H9 (cell line): Measurements from ENCODE around the gene NPTX2. TPM values are rescaled to one million over a fixed set of nuclear protein-coding genes. Genes with fewer than 3 reads are reported as not detected.

Source experiments
- DNase-seq: peaks from one replicate; pipeline ENCODE4 v3.0.0-alpha.2; 2017
- H2AFZ ChIP-seq: one replicate; pipeline ENCODE4 v1.6.1; 2013; ENCODE audit warnings: mild to moderate bottlenecking, low read length, control low read depth, moderate library complexity
- H2AK5ac ChIP-seq: 2 replicates; pipeline ENCODE4 v1.6.1; 2013; ENCODE audit warnings: low read length, control low read depth, mixed read lengths; ENCODE audit not compliant: insufficient read length
- H2BK120ac ChIP-seq: one replicate; pipeline ENCODE4 v1.6.1; 2013; ENCODE audit warnings: low read depth, mild to moderate bottlenecking, low read length, control low read depth, inconsistent platforms; ENCODE audit not compliant: poor library complexity, severe bottlenecking
- H2BK12ac ChIP-seq: 2 replicates; pipeline ENCODE4 v1.6.1; 2013; ENCODE audit warnings: low read length, control low read depth, mixed read lengths, low read depth; ENCODE audit not compliant: insufficient read length
- H2BK15ac ChIP-seq: 2 replicates; pipeline ENCODE4 v1.6.1; 2013; ENCODE audit warnings: low read depth, low read length, control low read depth
- H2BK20ac ChIP-seq: one replicate; pipeline ENCODE4 v1.6.1; 2013; ENCODE audit warnings: low read depth, mild to moderate bottlenecking, low read length, control low read depth, inconsistent platforms; ENCODE audit not compliant: poor library complexity, severe bottlenecking
- H2BK5ac ChIP-seq: 2 replicates; pipeline ENCODE4 v1.6.1; 2013; ENCODE audit warnings: low read length, control low read depth, mixed read lengths; ENCODE audit not compliant: insufficient read length
- H3K14ac ChIP-seq: 2 replicates; pipeline ENCODE4 v1.6.1; 2013; ENCODE audit warnings: low read length, control low read depth; ENCODE audit not compliant: insufficient read depth
- H3K18ac ChIP-seq: 2 replicates; pipeline ENCODE4 v1.6.1; 2013; ENCODE audit warnings: low read depth, mild to moderate bottlenecking, mixed read lengths, low read length, control low read depth; ENCODE audit not compliant: insufficient read length
- H3K23ac ChIP-seq: 2 replicates; pipeline ENCODE4 v1.6.1; 2013; ENCODE audit warnings: low read length, control low read depth, mixed read lengths, low read depth; ENCODE audit not compliant: insufficient read length
- H3K23me2 ChIP-seq: 2 replicates; pipeline ENCODE4 v1.6.1; 2013; ENCODE audit warnings: low read depth, mild to moderate bottlenecking, mixed read lengths, low read length, control low read depth; ENCODE audit not compliant: insufficient read length, poor library complexity, severe bottlenecking
- H3K27ac ChIP-seq: 2 replicates; pipeline ENCODE4 v1.5.1; 2013; ENCODE audit warnings: low read length, control low read depth, mixed read lengths, low read depth; ENCODE audit not compliant: insufficient read length
- H3K27me3 ChIP-seq: 2 replicates; pipeline ENCODE4 v1.6.1; 2013; ENCODE audit warnings: low read length, control low read depth, inconsistent platforms; ENCODE audit not compliant: insufficient read depth
- H3K4ac ChIP-seq: 2 replicates; pipeline ENCODE4 v1.6.1; 2013; ENCODE audit warnings: low read depth, mild to moderate bottlenecking, control low read depth, inconsistent platforms, low read length, moderate library complexity
- H3K4me1 ChIP-seq: 2 replicates; pipeline ENCODE4 v1.6.1; 2013; ENCODE audit warnings: low read length, control low read depth, inconsistent platforms; ENCODE audit not compliant: insufficient read depth
- H3K4me2 ChIP-seq: 2 replicates; pipeline ENCODE4 v1.6.1; 2013; ENCODE audit warnings: low read length, control low read depth, mixed read lengths; ENCODE audit not compliant: insufficient read length, insufficient read depth
- H3K56ac ChIP-seq: 2 replicates; pipeline ENCODE4 v1.6.1; 2013; ENCODE audit warnings: low read depth, mild to moderate bottlenecking, mixed read lengths, low read length, control low read depth; ENCODE audit not compliant: insufficient read length
- H3K79me1 ChIP-seq: 2 replicates; pipeline ENCODE4 v1.6.1; 2013; ENCODE audit warnings: low read depth, mild to moderate bottlenecking, moderate library complexity, low read length, control low read depth, inconsistent platforms; ENCODE audit not compliant: insufficient read depth, poor library complexity, severe bottlenecking
- H3K79me2 ChIP-seq: 2 replicates; pipeline ENCODE4 v1.6.1; 2013; ENCODE audit warnings: low read length, control low read depth, inconsistent platforms; ENCODE audit not compliant: insufficient read depth
- H3K9ac ChIP-seq: 2 replicates; pipeline ENCODE4 v1.6.1; 2013; ENCODE audit warnings: low read length, control low read depth, mixed read lengths; ENCODE audit not compliant: insufficient read length; ENCODE audit errors: extremely low read depth
- H3K9me3 ChIP-seq: one replicate; pipeline ENCODE4 v1.6.1; 2013; ENCODE audit warnings: low read depth, low read length, inconsistent platforms; ENCODE audit not compliant: control insufficient read depth
- H3T11ph ChIP-seq: one replicate; pipeline ENCODE4 v1.6.1; 2013; ENCODE audit warnings: mild to moderate bottlenecking, low read length, control low read depth, inconsistent platforms
- H4K20me1 ChIP-seq: one replicate; pipeline ENCODE4 v1.6.1; 2013; ENCODE audit not compliant: control insufficient read depth, insufficient read length, insufficient read depth
- H4K5ac ChIP-seq: 2 replicates; pipeline ENCODE4 v1.6.1; 2013; ENCODE audit warnings: low read depth, mild to moderate bottlenecking, mixed read lengths, low read length, control low read depth; ENCODE audit not compliant: insufficient read length
- H4K8ac ChIP-seq: replicated peaks from 2 replicates; pipeline ENCODE4 v1.6.1; 2013; ENCODE audit warnings: low read length, control low read depth, mixed read lengths, low read depth; ENCODE audit not compliant: insufficient read length
- H4K91ac ChIP-seq: 2 replicates; pipeline ENCODE4 v1.6.1; 2013; ENCODE audit warnings: low read depth, mild to moderate bottlenecking, moderate library complexity, mixed read lengths, low read length, control low read depth; ENCODE audit not compliant: insufficient read length
- H3K27ac Mint-ChIP-seq, 3 experiments: 2 replicates in 2 of 3; 3 replicates in 1 of 3; pipeline ENCODE4 v1.8.0; 2020 to 2021; ENCODE audit warnings: mixed read lengths in 3 of 3, mild to moderate bottlenecking in 1 of 3, moderate library complexity in 1 of 3
- H3K27me3 Mint-ChIP-seq: 2 replicates; pipeline ENCODE4 v1.8.0; 2021; ENCODE audit warnings: low read depth, mild to moderate bottlenecking, moderate library complexity, mixed read lengths
- H3K36me3 Mint-ChIP-seq, 3 experiments: 2 replicates in 2 of 3; 3 replicates in 1 of 3; pipeline ENCODE4 v1.8.0; 2020 to 2021; ENCODE audit warnings: low read depth in 3 of 3, mixed read lengths in 3 of 3; ENCODE audit not compliant: insufficient read depth in 1 of 3
- H3K4me1 Mint-ChIP-seq, 2 experiments: 2 replicates each; pipeline ENCODE4 v1.8.0; 2020; ENCODE audit warnings: mixed read lengths in 2 of 2
- H3K4me3 Mint-ChIP-seq, 2 experiments: 2 replicates in 1 of 2; 3 replicates in 1 of 2; pipeline ENCODE4 v1.8.0; 2020 to 2021; ENCODE audit warnings: mild to moderate bottlenecking in 2 of 2, mixed read lengths in 2 of 2, moderate library complexity in 1 of 2
- H3K9me3 Mint-ChIP-seq, 2 experiments: 2 replicates in 1 of 2; 3 replicates in 1 of 2; pipeline ENCODE4 v1.8.0; 2020; ENCODE audit warnings: mild to moderate bottlenecking in 2 of 2, mixed read lengths in 2 of 2, moderate library complexity in 1 of 2
- WGBS: extraction: QIAGEN DNeasy Blood & Tissue Kit; methylation state at CpG from one replicate; pipeline ENCODE4 v1.1.7; 2013; ENCODE audit warnings: missing lambda C conversion rate, low lambda C conversion rate, mixed read lengths; ENCODE audit not compliant: insufficient read length; ENCODE audit errors: extremely low coverage; 5-methylcytosine and 5-hydroxymethylcytosine counted together
- total RNA-seq: library from RNA; stranded (reverse); gene quantifications from 2 replicates; pipeline ENCODE4 v1.2.1, GENCODE V29; 2021
- TF ChIP-seq, protein P1 (sequence below): fragments of 200-600 bp; sonication (generic); conservative IDR thresholded peaks from 3 replicates; pipeline ENCODE4 v1.8.0; 2021; ENCODE audit warnings: antibody characterized with exemption, mild to moderate bottlenecking

The NPTX2 gene
- total RNA-seq, 1 experiment from 2014 or later, result 8.4 TPM

DNA sequence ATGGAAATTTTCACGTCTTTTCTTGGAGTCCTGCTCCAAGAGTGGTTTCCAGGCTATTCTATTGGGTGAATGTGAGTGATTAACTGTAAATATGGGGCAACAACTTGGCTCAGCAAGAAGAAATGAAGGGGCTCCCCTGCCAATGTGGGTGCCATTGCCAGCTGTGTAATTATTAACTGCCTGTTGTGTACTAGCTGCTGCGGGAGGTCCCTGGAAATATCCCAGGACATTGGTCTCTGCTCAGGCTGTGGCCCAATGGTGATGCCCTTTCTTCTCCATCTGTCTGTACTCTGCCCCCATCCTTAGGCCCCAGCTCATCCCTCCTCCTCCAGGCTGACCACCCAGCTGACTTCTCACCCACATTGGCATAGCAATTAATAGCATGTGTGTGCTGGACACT lies 29.4 kb downstream of the NPTX2 start:
- H3K27me3 Mint-ChIP-seq, result peaks cover 11% of the 10 kb centered on the region
- Histone ChIP-seq H3K23me2 (no peaks in the 10 kb centered on the region), H2BK20ac (no peak overlapping the region)

More for the DNA sequence above, 29.4 kb downstream of the NPTX2 start:
- Histone ChIP-seq H3T11ph (no peak overlapping the region), H3K27ac (no peak overlapping the region), H3K27me3 (no peaks in the 10 kb centered on the region), H2BK120ac (no peak overlapping the region), H4K20me1 (no peaks in the 10 kb centered on the region), H2BK15ac (no peak overlapping the region), H3K14ac (no peak overlapping the region), H3K79me2 (no peaks in the 10 kb centered on the region), H2AK5ac (no peak overlapping the region), H3K79me1 (no peaks in the 10 kb centered on the region), H4K8ac (no peak overlapping the region), H2AFZ (no peak overlapping the region), H2BK12ac (no peak overlapping the region), H4K91ac (no peak overlapping the region), H3K4ac (no peak overlapping the region), H3K4me1 (no peaks in the 10 kb centered on the region), H3K4me2 (no peak overlapping the region), H3K18ac (no peak overlapping the region), H3K9me3 (no peaks in the 10 kb centered on the region), H4K5ac (no peak overlapping the region), H2BK5ac (no peak overlapping the region), H3K56ac (no peak overlapping the region), H3K23ac (no peak overlapping the region), H3K9ac (no peak overlapping the region)
- no peak for DNase-seq
- no peak overlapping the region for H3K4me3 Mint-ChIP-seq
- no peak overlapping the region for H3K27ac Mint-ChIP-seq
- peaks cover 4 to 13% of the 10 kb centered on the region in 2 experiments; a peak in 3 of 4 replicates for H3K4me1 Mint-ChIP-seq
- TF ChIP-seq, protein P1, sequence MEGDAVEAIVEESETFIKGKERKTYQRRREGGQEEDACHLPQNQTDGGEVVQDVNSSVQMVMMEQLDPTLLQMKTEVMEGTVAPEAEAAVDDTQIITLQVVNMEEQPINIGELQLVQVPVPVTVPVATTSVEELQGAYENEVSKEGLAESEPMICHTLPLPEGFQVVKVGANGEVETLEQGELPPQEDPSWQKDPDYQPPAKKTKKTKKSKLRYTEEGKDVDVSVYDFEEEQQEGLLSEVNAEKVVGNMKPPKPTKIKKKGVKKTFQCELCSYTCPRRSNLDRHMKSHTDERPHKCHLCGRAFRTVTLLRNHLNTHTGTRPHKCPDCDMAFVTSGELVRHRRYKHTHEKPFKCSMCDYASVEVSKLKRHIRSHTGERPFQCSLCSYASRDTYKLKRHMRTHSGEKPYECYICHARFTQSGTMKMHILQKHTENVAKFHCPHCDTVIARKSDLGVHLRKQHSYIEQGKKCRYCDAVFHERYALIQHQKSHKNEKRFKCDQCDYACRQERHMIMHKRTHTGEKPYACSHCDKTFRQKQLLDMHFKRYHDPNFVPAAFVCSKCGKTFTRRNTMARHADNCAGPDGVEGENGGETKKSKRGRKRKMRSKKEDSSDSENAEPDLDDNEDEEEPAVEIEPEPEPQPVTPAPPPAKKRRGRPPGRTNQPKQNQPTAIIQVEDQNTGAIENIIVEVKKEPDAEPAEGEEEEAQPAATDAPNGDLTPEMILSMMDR, result no peak
- H3K9me3 Mint-ChIP-seq, result peaks cover 2 to 4% of the 10 kb centered on the region in 2 experiments; a peak in 2 of 5 replicates
- WGBS, result no CpG with 5 or more reads among the region's 2 CpGs
- no peaks in the 10 kb centered on the region; a peak in 1 of 7 replicates for H3K36me3 Mint-ChIP-seq
